Activated naive CD8-positive, alpha-beta T cell treated with anti-CD3 and anti-CD28 coated beads, Interleukin-2, amount 50 U/mL, for 16 hours (primary cell): ENCODE measurements around the gene SFRP4.
"Not testable (repeated sequence)": the region's sequence is repeated elsewhere in the genome, so short reads cannot be mapped to it uniquely, and the experiment has no call there.

ENCODE experiments used
- DNase-seq: peaks from one replicate; pipeline ENCODE4 v3.0.0-alpha.2; 2020; ENCODE audit warnings: low read depth, low spot score

SFRP4 gene

GRCh38 chr7:37916673-37917660, at the start of gene SFRP4:
SFRP4 (minus strand) TSS chr7:37916817; CDS start chr7:37916537, 280 bp downstream.
- no peak for DNase-seq

GRCh38 chr7:37964196-37964595, 47.6 kb upstream of the SFRP4 start:
- no peak for DNase-seq

- no peak for DNase-seq
Observed at GRCh38 chr7:37961251-37961650, 44.6 kb upstream of the SFRP4 start.

- DNase-seq: no peak
Observed at GRCh38 chr7:37960483-37960882, 43.9 kb upstream of the SFRP4 start.

- DNase-seq: no peak
Observed at GRCh38 chr7:37957221-37957970, 40.8 kb upstream of the SFRP4 start.

- no peak for DNase-seq
Observed at GRCh38 chr7:37956791-37957190, 40.2 kb upstream of the SFRP4 start.

- not testable (repeated sequence) for DNase-seq
Observed at GRCh38 chr7:37954217-37954616, 37.6 kb upstream of the SFRP4 start.

- DNase-seq: no peak
Observed at GRCh38 chr7:37952240-37952639, 35.6 kb upstream of the SFRP4 start.

- DNase-seq: no peak
Observed at GRCh38 chr7:37947941-37948210, 31.3 kb upstream of the SFRP4 start.

- DNase-seq: no peak
Observed at GRCh38 chr7:37947138-37947940, 30.7 kb upstream of the SFRP4 start.

- DNase-seq: no peak
Observed at GRCh38 chr7:37945336-37945735, 28.7 kb upstream of the SFRP4 start.

GRCh38 chr7:37944737-37945054, 28.1 kb upstream of the SFRP4 start:
- no peak for DNase-seq

GRCh38 chr7:37943905-37944736, 27.5 kb upstream of the SFRP4 start:
- DNase-seq: no peak

- DNase-seq: no peak
Observed at GRCh38 chr7:37942934-37943610, 26.5 kb upstream of the SFRP4 start.

- no peak for DNase-seq
Observed at GRCh38 chr7:37933018-37933566, 16.5 kb upstream of the SFRP4 start.

GRCh38 chr7:37932543-37932942, 15.9 kb upstream of the SFRP4 start:
- no peak for DNase-seq

GRCh38 chr7:37930226-37930948, 13.8 kb upstream of the SFRP4 start:
- no peak for DNase-seq

GRCh38 chr7:37928878-37929277, 12.3 kb upstream of the SFRP4 start:
- no peak for DNase-seq

GRCh38 chr7:37927773-37928444, 11.3 kb upstream of the SFRP4 start:
- DNase-seq: no peak
